Breast epithelium (tissue), 4 donors: ENCODE data around the gene GSTA5. TPM values are rescaled to one million over a fixed set of nuclear protein-coding genes. Genes with fewer than 3 reads are reported as not detected.
"Not testable (repeated sequence)": the region's sequence is repeated elsewhere in the genome, so short reads cannot be mapped to it uniquely, and the experiment has no call there.

Experiments used
- DNase-seq, 2 donors: peaks; one replicate each; pipeline ENCODE4 v3.0.0-alpha.2; 2019; ENCODE audit warnings: low spot score in 2 of 2
- H3K27ac ChIP-seq, 2 donors: fragments of 200-600 bp; sonication (generic) in 1 of 2; one replicate each; pipeline ENCODE4 v1.5.1; 2016 to 2019; ENCODE audit warnings: mild to moderate bottlenecking in 1 of 2
- H3K27me3 ChIP-seq, 2 donors: fragments of 200-600 bp; sonication (generic) in 1 of 2; one replicate each; pipeline versions ENCODE4 v1.5.1 to v1.6.0; 2017 to 2019; ENCODE audit warnings: control low read depth in 1 of 2, mild to moderate bottlenecking in 1 of 2
- H3K36me3 ChIP-seq: fragments of 200-600 bp; one replicate; pipeline ENCODE4 v1.5.1; 2019
- H3K4me1 ChIP-seq, 2 donors: fragments of 200-600 bp; sonication (generic); one replicate each; pipeline ENCODE4 v1.5.1; 2016 to 2019; ENCODE audit warnings: control low read depth in 1 of 2
- H3K4me3 ChIP-seq, 3 donors: fragments of 200-600 bp; sonication (generic); 1 replicate in 2 of 3; 2 replicates in 1 of 3; pipeline ENCODE4 v1.5.1; 2016 to 2019; ENCODE audit warnings: mild to moderate bottlenecking in 3 of 3, moderate library complexity in 2 of 3
- H3K9me3 ChIP-seq, 2 donors: fragments of 200-600 bp; sonication (generic) in 1 of 2; one replicate each; pipeline ENCODE4 v1.5.1; 2016 to 2019; ENCODE audit warnings: control low read depth in 1 of 2
- CTCF ChIP-seq, 3 donors: fragments of 450-650 bp; IDR thresholded peaks; one replicate each; pipeline ENCODE4 v1.5.1; 2016 to 2017; ENCODE audit warnings: antibody characterized with exemption in 3 of 3, mild to moderate bottlenecking in 3 of 3, moderate library complexity in 3 of 3
- POLR2A ChIP-seq: fragments of 450-650 bp; IDR thresholded peaks from one replicate; pipeline ENCODE4 v1.6.1; 2016; ENCODE audit warnings: antibody characterized with exemption, mild to moderate bottlenecking, moderate library complexity
- POLR2AphosphoS5 ChIP-seq, 3 donors: sonication (generic); formaldehyde crosslinking; IDR thresholded peaks; one replicate each; pipeline ENCODE4 v1.6.1; 2017; ENCODE audit warnings: antibody characterized with exemption in 3 of 3
- intact Hi-C: fragments of 100-400 bp; cut with DNase I; formaldehyde crosslinking; loops from one replicate; pipeline ENCODE4 v1.15.1; 2023; ENCODE audit warnings: low total_unique reads
- total RNA-seq, 3 donors: library from RNA; depleted of rRNA; stranded (reverse); fragments of >200 nt; gene quantifications; one replicate each; pipeline ENCODE4 v1.1.0, GENCODE V29; 2016

GSTA5 gene
- total RNA-seq, 3 donors from 2014 or later: not detected

DNA sequence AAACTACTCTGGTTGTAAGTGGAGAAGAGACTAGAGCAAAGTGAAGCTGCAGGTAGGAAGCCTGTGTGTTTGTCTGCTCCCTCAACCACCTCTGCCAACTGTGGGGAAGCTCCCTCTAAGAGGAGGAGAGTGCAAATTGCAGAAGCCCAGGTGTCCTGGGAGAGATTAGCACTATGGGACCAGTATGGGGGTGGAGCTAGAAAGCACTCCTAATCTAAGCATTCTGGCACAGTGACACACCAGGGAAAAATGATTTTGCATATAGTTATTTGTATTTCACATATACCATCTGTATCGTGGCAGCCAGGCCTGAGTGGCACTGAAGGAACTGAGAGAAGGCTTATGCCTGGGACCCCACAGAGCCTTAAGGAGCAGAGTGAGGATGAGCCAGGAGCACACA lies 49.8 kb downstream of the GSTA5 start:
- Histone ChIP-seq H3K9me3 (peaks cover 0 to 5% of the 10 kb centered on the region in 2 donors), H3K4me3 (no peak overlapping the region), H3K4me1 (no peaks in the 10 kb centered on the region), H3K27me3 (no peaks in the 10 kb centered on the region), H3K36me3 (no peaks in the 10 kb centered on the region), H3K27ac (no peak overlapping the region)
- no peak for TF ChIP-seq CTCF (IDR thresholded peaks at IDR 0.05)
- TF ChIP-seq POLR2AphosphoS5 (IDR thresholded peaks at IDR 0.05): no peak
- TF ChIP-seq POLR2A: no peak
- intact Hi-C loops: no loop called here
- no peak for DNase-seq

DNA sequence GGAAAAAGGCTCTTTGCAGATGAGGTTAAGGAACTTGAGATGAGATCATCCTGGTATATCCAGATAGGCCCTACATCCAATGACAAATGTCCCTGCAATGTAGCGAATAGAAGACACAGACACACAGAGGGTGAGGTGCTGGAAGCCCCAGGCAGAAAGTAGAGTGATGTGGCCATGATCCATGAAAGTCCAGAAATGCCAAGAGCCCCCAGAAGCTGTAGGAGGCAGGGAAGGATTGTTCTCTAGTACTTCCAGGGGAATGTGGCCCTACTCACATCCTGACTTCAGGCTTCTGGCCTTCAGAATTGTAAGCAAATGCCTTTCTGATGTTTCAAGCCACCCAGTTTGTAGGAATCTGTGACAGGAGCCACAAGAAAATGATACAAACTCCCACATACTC lies 51.0 kb downstream of the GSTA5 start:
- intact Hi-C loops, H3K9me3 ChIP-seq, DNase-seq, H3K27me3 ChIP-seq, H3K4me3 ChIP-seq, H3K4me1 ChIP-seq, H3K27ac ChIP-seq, H3K36me3 ChIP-seq: not testable (repeated sequence)

DNA sequence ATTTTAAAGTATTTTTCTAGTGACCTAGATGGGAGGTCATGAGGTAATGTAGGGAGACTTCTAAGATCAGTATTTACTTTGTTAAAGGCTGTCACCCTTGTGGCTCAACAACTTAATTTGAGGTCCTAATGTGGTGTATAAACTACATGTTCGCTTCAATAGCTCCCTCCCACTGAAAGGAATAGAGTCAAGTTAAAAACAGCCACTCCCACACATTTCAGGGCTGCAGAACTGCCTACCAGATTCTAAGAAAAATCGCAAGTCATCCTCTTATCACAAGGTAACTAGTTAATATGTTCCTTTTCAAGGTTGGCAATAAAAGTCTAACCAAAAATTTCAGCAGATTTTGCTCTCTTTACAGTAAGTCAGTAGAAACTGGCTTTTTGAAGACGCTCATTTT lies 52.1 kb downstream of the GSTA5 start:
- intact Hi-C loops: no loop called here
- H3K36me3 ChIP-seq: no peaks in the 10 kb centered on the region

GRCh38 chr6:52787917-52788316 lies 52.7 kb downstream of the GSTA5 start:
- intact Hi-C loops: no loop called here
- H3K9me3 ChIP-seq: peaks cover 0 to 5% of the 10 kb centered on the region in 2 donors
- no peaks in the 10 kb centered on the region for H3K4me1 ChIP-seq
- no peak overlapping the region for H3K27ac ChIP-seq
- TF ChIP-seq POLR2AphosphoS5 (IDR thresholded peaks at IDR 0.05) (no peak), POLR2A (no peak), CTCF (IDR thresholded peaks at IDR 0.05) (no peak)
- H3K4me3 ChIP-seq: no peak overlapping the region
- no peaks in the 10 kb centered on the region for H3K36me3 ChIP-seq
- DNase-seq: no peak
- no peaks in the 10 kb centered on the region for H3K27me3 ChIP-seq

More for the DNA sequence above, 52.1 kb downstream of the GSTA5 start:
- no peak for DNase-seq
- peaks cover 0 to 5% of the 10 kb centered on the region in 2 donors for H3K9me3 ChIP-seq
- H3K4me1 ChIP-seq: no peaks in the 10 kb centered on the region
- no peaks in the 10 kb centered on the region for H3K27me3 ChIP-seq
- TF ChIP-seq POLR2A (no peak), CTCF (IDR thresholded peaks at IDR 0.05) (no peak), POLR2AphosphoS5 (IDR thresholded peaks at IDR 0.05) (no peak)
- H3K27ac ChIP-seq: no peak overlapping the region
- no peak overlapping the region for H3K4me3 ChIP-seq

- Histone ChIP-seq H3K9me3 (no peaks in the 10 kb centered on the region), H3K4me3 (no peak overlapping the region)
- intact Hi-C loops: no loop called here
Measured at GRCh38 chr6:52786249-52786956, 54.2 kb downstream of the GSTA5 start.

DNA sequence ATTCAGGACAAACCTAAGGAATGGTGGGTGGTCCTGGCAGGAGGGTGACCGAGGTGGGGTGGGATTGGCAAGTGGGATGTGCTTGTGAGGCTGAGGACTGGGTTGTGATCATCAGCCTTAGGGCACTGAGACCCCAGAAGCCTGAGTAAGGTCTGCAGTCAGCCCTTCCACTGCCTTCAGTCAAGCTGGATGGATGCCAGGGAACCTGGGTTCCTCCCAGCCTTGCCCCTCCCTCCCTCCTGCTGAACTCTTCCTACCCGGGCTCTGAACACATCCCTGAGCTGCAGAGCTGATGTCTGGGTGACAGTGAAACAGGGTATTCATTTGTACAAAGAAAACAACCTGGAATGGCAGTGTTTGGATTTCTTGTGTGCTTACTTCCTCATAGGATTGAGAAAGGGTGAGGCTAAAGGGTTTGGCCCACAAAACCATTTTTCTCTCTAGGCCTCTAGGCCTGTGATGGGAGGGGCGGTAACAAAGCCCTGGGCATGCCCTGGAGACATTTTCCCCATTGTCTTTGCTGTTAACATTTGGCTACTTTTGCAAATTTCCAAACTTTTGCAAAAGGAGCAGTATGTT lies 57.8 kb downstream of the GSTA5 start:
- H3K9me3 ChIP-seq, H3K4me1 ChIP-seq, H3K27ac ChIP-seq, H3K4me3 ChIP-seq, intact Hi-C loops, H3K36me3 ChIP-seq, H3K27me3 ChIP-seq, DNase-seq: not testable (repeated sequence)

More at GRCh38 chr6:52786249-52786956, 54.2 kb downstream of the GSTA5 start:
- Histone ChIP-seq H3K27me3 (no peaks in the 10 kb centered on the region), H3K4me1 (no peaks in the 10 kb centered on the region), H3K27ac (no peak overlapping the region), H3K36me3 (no peaks in the 10 kb centered on the region)
- no peak for TF ChIP-seq POLR2AphosphoS5 (IDR thresholded peaks at IDR 0.05)
- DNase-seq: no peak

- H3K4me3 ChIP-seq, intact Hi-C loops, H3K4me1 ChIP-seq, H3K27ac ChIP-seq, DNase-seq, H3K27me3 ChIP-seq, H3K9me3 ChIP-seq, H3K36me3 ChIP-seq: not testable (repeated sequence)
Measured at GRCh38 chr6:52782209-52782608, 58.4 kb downstream of the GSTA5 start.

Other genes with a start within 250 kb of the GSTA5 start
- 10 to 100 TPM; 16.5 to 33.2 (median 19.7) TPM for gene TMEM14A, start 169.7 kb downstream of the GSTA5 start, total RNA-seq
- not detected for gene GSTA2, start 77.3 kb downstream of the GSTA5 start, total RNA-seq
- gene GSTA1, start 37.0 kb downstream of the GSTA5 start, total RNA-seq: 1 to 10 TPM in 1 of 3 donors, under 1 TPM in 1, not detected in 1; 0.88 to 2.0 TPM
- not detected for gene GSTA3, start 68.9 kb upstream of the GSTA5 start, total RNA-seq
- gene GSTA4, start 154.5 kb upstream of the GSTA5 start, total RNA-seq: 10 to 100 TPM; 19.3 to 25.9 (median 20.6) TPM
- 10 to 100 TPM; 15.1 to 27.7 (median 16.6) TPM for gene CILK1, start 221.0 kb upstream of the GSTA5 start, total RNA-seq
- gene FBXO9, start 224.6 kb upstream of the GSTA5 start, total RNA-seq: 10 to 100 TPM; 58.9 to 88.5 (median 68.5) TPM